Esophagus squamous epithelium (tissue), 5 donors: Measurements from ENCODE around the gene ARSD. TPM values are rescaled to one million over a fixed set of nuclear protein-coding genes. Genes with fewer than 3 reads are reported as not detected.

Source experiments
- DNase-seq: peaks from one replicate; lab custom pipeline; 2025; lab: John Stamatoyannopoulos, UW
- H3K27ac ChIP-seq, 4 donors: fragments of 200-600 bp; sonication (generic); one replicate each; pipeline ENCODE4 v1.5.1; 2016 to 2019; ENCODE audit warnings: mild to moderate bottlenecking in 1 of 4
- H3K27me3 ChIP-seq, 4 donors: fragments of 200-600 bp; sonication (generic); 1 replicate in 3 of 4; 2 replicates in 1 of 4; pipeline versions ENCODE4 v1.5.1 to v1.6.0; 2017 to 2021; ENCODE audit warnings: antibody characterized with exemption in 1 of 4
- H3K36me3 ChIP-seq, 3 donors: fragments of 200-600 bp; sonication (generic); one replicate each; pipeline ENCODE4 v1.5.1; 2016 to 2019
- H3K4me1 ChIP-seq, 3 donors: fragments of 200-600 bp; sonication (generic); one replicate each; pipeline ENCODE4 v1.5.1; 2017 to 2019
- H3K4me3 ChIP-seq, 4 donors: fragments of 200-600 bp; sonication (generic); 1 replicate in 3 of 4; 2 replicates in 1 of 4; pipeline ENCODE4 v1.5.1; 2016 to 2019; ENCODE audit warnings: mild to moderate bottlenecking in 2 of 4, moderate library complexity in 1 of 4
- H3K9me3 ChIP-seq, 3 donors: fragments of 200-600 bp; sonication (generic); one replicate each; pipeline ENCODE4 v1.5.1; 2016 to 2019
- POLR2A ChIP-seq, 4 donors: fragments of 450-650 bp; IDR thresholded peaks; one replicate each; pipeline ENCODE4 v1.6.1; 2017; ENCODE audit warnings: antibody characterized with exemption in 4 of 4, mild to moderate bottlenecking in 4 of 4, moderate library complexity in 3 of 4
- WGBS, 2 donors: methylation state at CpG; one replicate each; pipeline ENCODE4 v1.1.5; 2018; 5-methylcytosine and 5-hydroxymethylcytosine counted together
- intact Hi-C: fragments of 100-400 bp; cut with DNase I; formaldehyde crosslinking; loops from one replicate; pipeline ENCODE4 v1.15.0; 2022
- total RNA-seq, 4 donors: library from RNA; depleted of rRNA; stranded (reverse); fragments of >200 nt; gene quantifications; one replicate each; pipeline ENCODE4 v1.1.0, GENCODE V29; 2016
- TF ChIP-seq, protein P1 (sequence below), 6 experiments: fragments of 450-650 bp in 4 of 6; fragments of 200-600 bp in 2 of 6; sonication (generic) in 2 of 6; IDR thresholded peaks; one replicate each; pipeline ENCODE4 v1.5.1; 2016 to 2019; ENCODE audit warnings: antibody characterized with exemption in 6 of 6, mild to moderate bottlenecking in 4 of 6, moderate library complexity in 4 of 6
- donor health status: DM: yes; HTN: yes; CAD: no.

The ARSD gene
- total RNA-seq, 4 donors from 2014 or later: 9.7 to 25.5 (median 19.2) TPM

DNA sequence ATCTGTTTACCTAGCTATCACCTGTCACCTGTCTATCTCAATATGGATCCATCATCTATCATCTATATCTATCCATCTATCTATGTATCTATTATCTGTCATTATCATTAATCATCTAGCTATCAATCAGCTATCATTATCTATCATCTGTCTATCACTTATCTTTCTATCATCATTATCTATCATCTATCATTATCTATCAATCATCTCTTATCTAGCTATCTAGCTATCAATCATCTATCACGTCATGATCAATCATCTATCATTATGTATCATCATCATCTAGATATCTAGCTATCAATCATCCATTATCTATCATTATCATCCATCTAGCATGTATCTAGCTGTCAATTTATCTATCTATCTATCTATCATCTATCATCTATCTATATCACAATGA, 7.9 kb downstream of the ARSD start:
- Histone ChIP-seq H3K4me3 (no peak overlapping the region), H3K9me3 (no peaks in the 10 kb centered on the region), H3K27me3 (no peaks in the 10 kb centered on the region), H3K4me1 (no peaks in the 10 kb centered on the region), H3K27ac (no peak overlapping the region), H3K36me3 (peaks cover 0 to 52% (median 0%) of the 10 kb centered on the region in 3 donors)
- 86 to 90% methylated on average over 1 of the region's 1 CpG for WGBS, 2 donors
- TF ChIP-seq, protein P1, sequence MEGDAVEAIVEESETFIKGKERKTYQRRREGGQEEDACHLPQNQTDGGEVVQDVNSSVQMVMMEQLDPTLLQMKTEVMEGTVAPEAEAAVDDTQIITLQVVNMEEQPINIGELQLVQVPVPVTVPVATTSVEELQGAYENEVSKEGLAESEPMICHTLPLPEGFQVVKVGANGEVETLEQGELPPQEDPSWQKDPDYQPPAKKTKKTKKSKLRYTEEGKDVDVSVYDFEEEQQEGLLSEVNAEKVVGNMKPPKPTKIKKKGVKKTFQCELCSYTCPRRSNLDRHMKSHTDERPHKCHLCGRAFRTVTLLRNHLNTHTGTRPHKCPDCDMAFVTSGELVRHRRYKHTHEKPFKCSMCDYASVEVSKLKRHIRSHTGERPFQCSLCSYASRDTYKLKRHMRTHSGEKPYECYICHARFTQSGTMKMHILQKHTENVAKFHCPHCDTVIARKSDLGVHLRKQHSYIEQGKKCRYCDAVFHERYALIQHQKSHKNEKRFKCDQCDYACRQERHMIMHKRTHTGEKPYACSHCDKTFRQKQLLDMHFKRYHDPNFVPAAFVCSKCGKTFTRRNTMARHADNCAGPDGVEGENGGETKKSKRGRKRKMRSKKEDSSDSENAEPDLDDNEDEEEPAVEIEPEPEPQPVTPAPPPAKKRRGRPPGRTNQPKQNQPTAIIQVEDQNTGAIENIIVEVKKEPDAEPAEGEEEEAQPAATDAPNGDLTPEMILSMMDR (IDR thresholded peaks at IDR 0.05): no peak
- TF ChIP-seq POLR2A (IDR thresholded peaks at IDR 0.05): no peak
- no peak for DNase-seq
- intact Hi-C loops: no loop called here

DNA sequence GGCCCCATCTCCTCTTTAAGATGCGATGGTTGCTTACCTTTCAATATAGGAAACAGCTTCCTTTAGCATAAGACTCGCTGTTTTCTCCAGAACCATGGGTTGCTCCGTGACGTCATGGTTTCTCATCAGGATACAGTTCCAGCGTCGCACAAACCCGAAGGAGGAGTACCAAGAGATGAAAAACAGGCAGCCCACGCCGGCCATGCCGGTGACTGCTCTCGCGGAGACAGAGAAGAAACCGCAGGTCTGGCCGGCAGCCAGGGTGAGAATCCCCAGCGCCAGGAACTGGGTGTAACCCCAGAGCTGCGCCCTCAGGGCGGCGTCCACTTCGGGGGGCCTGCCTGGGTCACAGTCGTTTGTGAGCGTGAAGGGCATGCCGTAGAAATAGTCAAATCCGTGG, 11.4 kb downstream of the ARSD start:
- 96 to 100% methylated on average over 1 to 7 of the region's 23 CpGs for WGBS, 2 donors
- DNase-seq: no peak
- H3K9me3 ChIP-seq: no peaks in the 10 kb centered on the region
- H3K4me1 ChIP-seq: no peaks in the 10 kb centered on the region
- H3K36me3 ChIP-seq: peaks cover 0 to 79% (median 0%) of the 10 kb centered on the region in 3 donors
- intact Hi-C loops: no loop called here
- H3K27me3 ChIP-seq: no peaks in the 10 kb centered on the region
- H3K4me3 ChIP-seq: no peak overlapping the region
- no peak for TF ChIP-seq POLR2A (IDR thresholded peaks at IDR 0.05)
- TF ChIP-seq, protein P1 (IDR thresholded peaks at IDR 0.05): no peak
- no peak overlapping the region for H3K27ac ChIP-seq

DNA sequence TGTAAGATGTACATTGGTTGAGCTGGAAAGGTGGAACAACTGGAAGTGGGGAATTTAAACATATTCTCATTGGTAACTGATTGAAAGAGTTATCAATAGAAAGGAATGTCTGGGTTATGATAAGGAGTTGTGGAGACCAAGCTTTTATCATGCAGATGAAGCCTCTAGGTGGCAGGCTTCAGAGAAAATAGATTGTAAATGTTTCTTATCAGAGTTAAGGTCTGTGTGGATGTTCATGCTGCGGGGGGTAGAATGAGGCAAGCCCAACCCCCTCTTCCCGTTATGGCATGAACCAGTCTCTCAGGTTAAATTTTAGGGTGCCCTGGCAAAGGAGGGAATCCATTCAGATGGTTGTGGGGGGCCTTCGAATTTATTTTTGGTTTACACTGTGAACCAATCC, 16.0 kb downstream of the ARSD start:
- WGBS, 2 donors: 38 to 56% methylated on average over 2 to 3 of the region's 3 CpGs
- H3K4me1 ChIP-seq: no peaks in the 10 kb centered on the region

DNA sequence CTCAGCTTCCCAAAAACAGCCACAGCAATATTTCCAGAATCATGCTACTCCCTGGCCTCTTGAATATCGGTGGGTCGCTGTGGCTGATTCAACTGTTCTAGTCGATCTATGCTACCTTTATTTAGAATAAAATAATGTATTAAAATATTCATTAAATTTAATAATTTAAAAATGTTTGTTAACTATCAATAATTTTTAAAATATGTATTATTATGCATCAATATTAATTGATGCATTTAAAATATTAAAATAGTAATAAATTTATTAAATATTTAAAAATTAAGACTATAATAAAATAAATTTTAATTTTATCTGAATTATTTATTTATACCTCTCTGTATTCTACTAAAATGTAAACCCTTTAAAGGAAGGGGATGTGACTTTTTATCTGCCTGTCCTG, 19.0 kb downstream of the ARSD start:
- no peaks in the 10 kb centered on the region for H3K9me3 ChIP-seq

More for the DNA sequence above, 16.0 kb downstream of the ARSD start:
- Histone ChIP-seq H3K9me3 (no peaks in the 10 kb centered on the region), H3K27me3 (no peaks in the 10 kb centered on the region), H3K36me3 (peaks cover 0 to 54% (median 0%) of the 10 kb centered on the region in 3 donors), H3K4me3 (no peak overlapping the region), H3K27ac (no peak overlapping the region)
- DNase-seq: no peak
- intact Hi-C loops: no loop called here
- TF ChIP-seq, protein P1 (IDR thresholded peaks at IDR 0.05): no peak
- no peak for TF ChIP-seq POLR2A (IDR thresholded peaks at IDR 0.05)

DNA sequence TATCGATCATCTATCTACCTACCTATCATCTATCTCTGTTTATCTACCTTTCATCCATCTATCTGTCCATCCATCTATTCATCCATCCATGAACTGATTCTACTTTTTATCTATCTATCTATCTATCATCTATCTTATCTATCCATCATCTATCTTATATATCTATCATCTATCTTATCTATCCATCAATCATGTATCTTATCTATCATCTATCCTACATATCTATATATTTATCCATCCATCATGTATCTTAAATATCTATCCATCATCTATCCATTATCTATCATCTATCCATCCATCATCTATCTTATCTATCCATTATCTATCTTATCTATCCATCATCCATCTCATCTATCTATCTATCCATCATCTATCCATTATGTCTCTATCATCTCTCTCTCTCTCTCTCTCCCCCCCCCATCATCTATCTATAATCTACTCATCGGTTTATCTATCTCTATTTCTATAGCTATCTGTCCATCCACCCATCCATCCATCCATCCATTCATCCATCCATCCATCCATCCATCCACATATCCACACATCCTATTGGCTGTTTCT, 20.9 kb downstream of the ARSD start:
- no peak for DNase-seq
- peaks cover 0 to 11% (median 0%) of the 10 kb centered on the region in 3 donors for H3K9me3 ChIP-seq
- 43 to 88% methylated on average over 2 of the region's 2 CpGs for WGBS, 2 donors
- no peak overlapping the region for H3K4me3 ChIP-seq
- intact Hi-C loops: no loop called here
- H3K4me1 ChIP-seq: no peaks in the 10 kb centered on the region
- TF ChIP-seq, protein P1 (IDR thresholded peaks at IDR 0.05): no peak
- no peak for TF ChIP-seq POLR2A (IDR thresholded peaks at IDR 0.05)
- H3K27ac ChIP-seq: no peak overlapping the region
- peaks cover 0 to 33% (median 0%) of the 10 kb centered on the region in 3 donors for H3K36me3 ChIP-seq
- H3K27me3 ChIP-seq: no peaks in the 10 kb centered on the region

More for the DNA sequence above, 19.0 kb downstream of the ARSD start:
- Histone ChIP-seq H3K4me1 (no peaks in the 10 kb centered on the region), H3K27me3 (no peaks in the 10 kb centered on the region), H3K4me3 (no peak overlapping the region), H3K27ac (no peak overlapping the region), H3K36me3 (peaks cover 0 to 50% (median 0%) of the 10 kb centered on the region in 3 donors)
- WGBS, 2 donors: 88 to 92% methylated on average over 3 of the region's 3 CpGs
- no peak for TF ChIP-seq POLR2A (IDR thresholded peaks at IDR 0.05)
- TF ChIP-seq, protein P1 (IDR thresholded peaks at IDR 0.05): no peak
- DNase-seq: no peak
- intact Hi-C loops: no loop called here
